ENCODE results near the gene CHMP6.

CHMP6 gene

GRCh38 chr17:80964544-80964856 is 27.1 kb upstream of the CHMP6 start:
- no peaks in the 10 kb centered on the region for H3K9me3 Mint-ChIP-seq (ENCODE audit: low read depth)
- no peak overlapping the region for H3K4me3 Mint-ChIP-seq
- no peaks in the 10 kb centered on the region for H3K36me3 Mint-ChIP-seq
- H3K27ac Mint-ChIP-seq, result no peak overlapping the region
- no peaks in the 10 kb centered on the region for H3K27me3 Mint-ChIP-seq
- H3K4me1 Mint-ChIP-seq (ENCODE audit: low read depth), result no peaks in the 10 kb centered on the region

GRCh38 chr17:80964859-80965580 is 26.6 kb upstream of the CHMP6 start:
- Mint-ChIP-seq H3K27ac (no peak overlapping the region), H3K36me3 (no peaks in the 10 kb centered on the region), H3K9me3 (ENCODE audit: low read depth) (no peaks in the 10 kb centered on the region), H3K27me3 (no peaks in the 10 kb centered on the region), H3K4me3 (no peak overlapping the region), H3K4me1 (ENCODE audit: low read depth) (no peaks in the 10 kb centered on the region)

- no peaks in the 10 kb centered on the region for H3K9me3 Mint-ChIP-seq (ENCODE audit: low read depth)
- H3K4me1 Mint-ChIP-seq (ENCODE audit: low read depth), result peaks cover 5% of the 10 kb centered on the region
- no peak overlapping the region for H3K27ac Mint-ChIP-seq
- no peak overlapping the region for H3K4me3 Mint-ChIP-seq
- no peaks in the 10 kb centered on the region for H3K36me3 Mint-ChIP-seq
- H3K27me3 Mint-ChIP-seq, result no peaks in the 10 kb centered on the region
These were observed 26.0 kb upstream of the CHMP6 start for GRCh38 chr17:80965606-80966005.

- H3K9me3 Mint-ChIP-seq (ENCODE audit: low read depth), result no peaks in the 10 kb centered on the region
- H3K27ac Mint-ChIP-seq, result no peak overlapping the region
- no peaks in the 10 kb centered on the region for H3K36me3 Mint-ChIP-seq
- no peaks in the 10 kb centered on the region for H3K27me3 Mint-ChIP-seq
- H3K4me3 Mint-ChIP-seq, result no peak overlapping the region
- peaks cover 5% of the 10 kb centered on the region for H3K4me1 Mint-ChIP-seq (ENCODE audit: low read depth)
These were observed 24.2 kb upstream of the CHMP6 start for GRCh38 chr17:80967404-80967872.

- H3K27ac Mint-ChIP-seq, result peak overlapping the region; percentile 66
- no peaks in the 10 kb centered on the region for H3K27me3 Mint-ChIP-seq
- H3K36me3 Mint-ChIP-seq, result no peaks in the 10 kb centered on the region
- peaks cover 5% of the 10 kb centered on the region for H3K4me1 Mint-ChIP-seq (ENCODE audit: low read depth)
- no peak overlapping the region for H3K4me3 Mint-ChIP-seq
- no peaks in the 10 kb centered on the region for H3K9me3 Mint-ChIP-seq (ENCODE audit: low read depth)
These were observed 23.0 kb upstream of the CHMP6 start for GRCh38 chr17:80968602-80969029.

GRCh38 chr17:80969030-80969673 is 22.5 kb upstream of the CHMP6 start:
- H3K4me3 Mint-ChIP-seq, result no peak overlapping the region
- no peaks in the 10 kb centered on the region for H3K9me3 Mint-ChIP-seq (ENCODE audit: low read depth)
- H3K4me1 Mint-ChIP-seq (ENCODE audit: low read depth), result peaks cover 5% of the 10 kb centered on the region
- H3K27me3 Mint-ChIP-seq, result no peaks in the 10 kb centered on the region
- no peaks in the 10 kb centered on the region for H3K36me3 Mint-ChIP-seq
- peak overlapping the region; percentile 66 for H3K27ac Mint-ChIP-seq

GRCh38 chr17:80969674-80970043 is 22.0 kb upstream of the CHMP6 start:
- Mint-ChIP-seq H3K4me3 (no peak overlapping the region), H3K27me3 (no peaks in the 10 kb centered on the region), H3K9me3 (ENCODE audit: low read depth) (no peaks in the 10 kb centered on the region), H3K36me3 (no peaks in the 10 kb centered on the region), H3K4me1 (ENCODE audit: low read depth) (peaks cover 5% of the 10 kb centered on the region), H3K27ac (no peak overlapping the region)

GRCh38 chr17:80970044-80970761 is 21.4 kb upstream of the CHMP6 start:
- H3K9me3 Mint-ChIP-seq (ENCODE audit: low read depth), result no peaks in the 10 kb centered on the region
- no peaks in the 10 kb centered on the region for H3K36me3 Mint-ChIP-seq
- no peak overlapping the region for H3K4me3 Mint-ChIP-seq
- H3K4me1 Mint-ChIP-seq (ENCODE audit: low read depth), result peaks cover 5% of the 10 kb centered on the region
- no peaks in the 10 kb centered on the region for H3K27me3 Mint-ChIP-seq
- H3K27ac Mint-ChIP-seq, result peak overlapping the region; percentile 10

- Mint-ChIP-seq H3K9me3 (ENCODE audit: low read depth) (no peaks in the 10 kb centered on the region), H3K36me3 (no peaks in the 10 kb centered on the region), H3K4me3 (no peak overlapping the region), H3K27me3 (no peaks in the 10 kb centered on the region), H3K27ac (no peak overlapping the region), H3K4me1 (ENCODE audit: low read depth) (peaks cover 5% of the 10 kb centered on the region)
These were observed 20.6 kb upstream of the CHMP6 start for GRCh38 chr17:80970762-80971703.

- Mint-ChIP-seq H3K9me3 (ENCODE audit: low read depth) (no peaks in the 10 kb centered on the region), H3K27ac (no peak overlapping the region), H3K4me3 (no peak overlapping the region), H3K36me3 (no peaks in the 10 kb centered on the region), H3K27me3 (no peaks in the 10 kb centered on the region), H3K4me1 (ENCODE audit: low read depth) (peaks cover 5% of the 10 kb centered on the region)
These were observed 19.8 kb upstream of the CHMP6 start for GRCh38 chr17:80971704-80972304.

GRCh38 chr17:80976701-80977100 is 14.9 kb upstream of the CHMP6 start:
- no peak overlapping the region for H3K4me3 Mint-ChIP-seq

GRCh38 chr17:80977172-80977571 is 14.5 kb upstream of the CHMP6 start:
- Mint-ChIP-seq H3K4me1 (ENCODE audit: low read depth) (peaks cover 10% of the 10 kb centered on the region), H3K9me3 (ENCODE audit: low read depth) (no peaks in the 10 kb centered on the region), H3K36me3 (no peaks in the 10 kb centered on the region)

More at GRCh38 chr17:80976701-80977100, 14.9 kb upstream of the CHMP6 start:
- H3K4me1 Mint-ChIP-seq (ENCODE audit: low read depth), result peaks cover 10% of the 10 kb centered on the region
- H3K27me3 Mint-ChIP-seq, result peaks cover 4% of the 10 kb centered on the region
- no peaks in the 10 kb centered on the region for H3K36me3 Mint-ChIP-seq
- H3K9me3 Mint-ChIP-seq (ENCODE audit: low read depth), result no peaks in the 10 kb centered on the region
- H3K27ac Mint-ChIP-seq, result no peak overlapping the region

GRCh38 chr17:80978499-80979497 is 12.8 kb upstream of the CHMP6 start:
- peaks cover 4% of the 10 kb centered on the region for H3K27me3 Mint-ChIP-seq
- no peaks in the 10 kb centered on the region for H3K36me3 Mint-ChIP-seq
- no peak overlapping the region for H3K4me3 Mint-ChIP-seq
- H3K27ac Mint-ChIP-seq, result peak overlapping the region; percentile 34
- H3K4me1 Mint-ChIP-seq (ENCODE audit: low read depth), result peaks cover 10% of the 10 kb centered on the region
- H3K9me3 Mint-ChIP-seq (ENCODE audit: low read depth), result no peaks in the 10 kb centered on the region

More at GRCh38 chr17:80977172-80977571, 14.5 kb upstream of the CHMP6 start:
- Mint-ChIP-seq H3K27me3 (peaks cover 4% of the 10 kb centered on the region), H3K27ac (no peak overlapping the region), H3K4me3 (no peak overlapping the region)
